ENCODE data around the gene HLA-DRB1. TPM values are rescaled to one million over a fixed set of nuclear protein-coding genes. Genes with fewer than 3 reads are reported as not detected.

The HLA-DRB1 gene
- polyA plus RNA-seq, 2 of the 4 experiments (the other 2 are of a cell fraction) = not detected

DNA sequence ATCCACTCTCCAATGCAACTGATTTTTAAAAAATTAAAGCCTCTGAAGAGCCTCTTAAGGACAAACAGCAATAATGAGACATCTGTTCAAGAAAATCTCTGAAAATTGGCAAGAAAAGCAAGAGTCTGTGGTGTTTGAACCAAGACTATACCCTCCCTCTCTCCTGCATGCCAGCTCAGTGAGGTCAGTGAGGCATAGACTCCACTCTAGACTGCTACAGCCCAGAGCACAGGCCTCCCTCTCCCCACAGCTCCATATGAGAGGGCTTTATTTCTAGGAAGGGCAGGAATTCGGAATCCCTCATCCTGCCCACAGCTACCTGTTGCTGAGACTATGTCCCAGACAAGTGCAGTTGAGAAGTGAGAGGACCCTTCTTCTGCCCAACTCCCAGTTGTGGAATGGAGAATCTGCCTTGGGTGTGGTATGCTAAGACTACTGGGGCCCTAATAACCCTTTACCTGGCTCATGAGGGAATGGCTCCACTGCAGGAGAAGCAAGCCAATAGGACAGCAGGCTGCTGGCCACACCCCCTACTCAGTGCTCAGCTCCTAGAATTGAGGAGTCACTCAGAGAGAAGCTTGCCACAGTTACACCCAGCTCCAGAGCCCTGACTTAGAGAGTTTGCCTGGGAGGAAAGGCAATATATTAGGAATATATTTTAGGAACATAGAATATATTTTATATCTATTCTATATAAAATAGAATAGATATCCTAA is 24.9 kb upstream of the HLA-DRB1 start:
- no peak overlapping the region for H3K27ac ChIP-seq
- TF ChIP-seq E2F6 (IDR thresholded peaks at IDR 0.05; ENCODE audit: borderline replicate concordance, low read depth) (no peak), BHLHE40 (IDR thresholded peaks at IDR 0.05; ENCODE audit: low read depth, low read length) (no peak), PBX3 (IDR thresholded peaks at IDR 0.05) (no peak), RCOR1 (IDR thresholded peaks at IDR 0.05; ENCODE audit: low read depth, low read length) (no peak), ATOH8 (CRISPR knock-in tag; IDR thresholded peaks at IDR 0.05; ENCODE audit: low read depth) (no peak), TFCP2L1 (CRISPR knock-in tag; IDR thresholded peaks at IDR 0.05) (no peak), ZSCAN20 (CRISPR knock-in tag; IDR thresholded peaks at IDR 0.05) (no peak), NFE2L2 (conservative IDR thresholded peaks at IDR 0.05; ENCODE audit: low read length) (no peak)
- TF ChIP-seq, protein P1, sequence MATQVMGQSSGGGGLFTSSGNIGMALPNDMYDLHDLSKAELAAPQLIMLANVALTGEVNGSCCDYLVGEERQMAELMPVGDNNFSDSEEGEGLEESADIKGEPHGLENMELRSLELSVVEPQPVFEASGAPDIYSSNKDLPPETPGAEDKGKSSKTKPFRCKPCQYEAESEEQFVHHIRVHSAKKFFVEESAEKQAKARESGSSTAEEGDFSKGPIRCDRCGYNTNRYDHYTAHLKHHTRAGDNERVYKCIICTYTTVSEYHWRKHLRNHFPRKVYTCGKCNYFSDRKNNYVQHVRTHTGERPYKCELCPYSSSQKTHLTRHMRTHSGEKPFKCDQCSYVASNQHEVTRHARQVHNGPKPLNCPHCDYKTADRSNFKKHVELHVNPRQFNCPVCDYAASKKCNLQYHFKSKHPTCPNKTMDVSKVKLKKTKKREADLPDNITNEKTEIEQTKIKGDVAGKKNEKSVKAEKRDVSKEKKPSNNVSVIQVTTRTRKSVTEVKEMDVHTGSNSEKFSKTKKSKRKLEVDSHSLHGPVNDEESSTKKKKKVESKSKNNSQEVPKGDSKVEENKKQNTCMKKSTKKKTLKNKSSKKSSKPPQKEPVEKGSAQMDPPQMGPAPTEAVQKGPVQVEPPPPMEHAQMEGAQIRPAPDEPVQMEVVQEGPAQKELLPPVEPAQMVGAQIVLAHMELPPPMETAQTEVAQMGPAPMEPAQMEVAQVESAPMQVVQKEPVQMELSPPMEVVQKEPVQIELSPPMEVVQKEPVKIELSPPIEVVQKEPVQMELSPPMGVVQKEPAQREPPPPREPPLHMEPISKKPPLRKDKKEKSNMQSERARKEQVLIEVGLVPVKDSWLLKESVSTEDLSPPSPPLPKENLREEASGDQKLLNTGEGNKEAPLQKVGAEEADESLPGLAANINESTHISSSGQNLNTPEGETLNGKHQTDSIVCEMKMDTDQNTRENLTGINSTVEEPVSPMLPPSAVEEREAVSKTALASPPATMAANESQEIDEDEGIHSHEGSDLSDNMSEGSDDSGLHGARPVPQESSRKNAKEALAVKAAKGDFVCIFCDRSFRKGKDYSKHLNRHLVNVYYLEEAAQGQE (IDR thresholded peaks at IDR 0.05) = no peak
- TF ChIP-seq, protein P2, sequence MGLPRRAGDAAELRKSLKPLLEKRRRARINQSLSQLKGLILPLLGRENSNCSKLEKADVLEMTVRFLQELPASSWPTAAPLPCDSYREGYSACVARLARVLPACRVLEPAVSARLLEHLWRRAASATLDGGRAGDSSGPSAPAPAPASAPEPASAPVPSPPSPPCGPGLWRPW (IDR thresholded peaks at IDR 0.05) = no peak
- no peak overlapping the region for H3K4me3 ChIP-seq
- ATAC-seq (no peak), DNase-seq (ENCODE audit: low read depth in 1 of 2, low spot score in 1 of 2) (no peak), FAIRE-seq (no peak)
- no peaks in the 10 kb centered on the region for H3K9me3 ChIP-seq
- ChIA-PET POLR2A (no interaction called here), CTCF (no interaction called here)
- no peaks in the 10 kb centered on the region for H3K4me1 ChIP-seq
- no peak overlapping the region for H3K4me2 ChIP-seq
- 0% methylated on average over 1 of the region's 1 CpG for WGBS (ENCODE audit: missing lambda C conversion rate)

- H3K27ac ChIP-seq = no peak overlapping the region
- ATAC-seq (no peak), DNase-seq (ENCODE audit: low read depth in 1 of 2, low spot score in 1 of 2) (no peak), FAIRE-seq (no peak)
- no peaks in the 10 kb centered on the region for H3K9me3 ChIP-seq
- POLR2A ChIA-PET = no interaction called here
- 1% methylated on average over 6 of the region's 6 CpGs for WGBS (ENCODE audit: missing lambda C conversion rate)
- no peaks in the 10 kb centered on the region for H3K4me1 ChIP-seq
- CTCF ChIA-PET = no interaction called here
- TF ChIP-seq BHLHE40 (IDR thresholded peaks at IDR 0.05; ENCODE audit: low read depth, low read length) = no peak
- TF ChIP-seq PBX3 (IDR thresholded peaks at IDR 0.05) = no peak
- TF ChIP-seq ESRRA (IDR thresholded peaks at IDR 0.05; ENCODE audit: borderline replicate concordance, low read length) = no peak
- no peak for TF ChIP-seq HOXA7 (CRISPR knock-in tag; IDR thresholded peaks at IDR 0.05)
- no peak overlapping the region for H3K4me2 ChIP-seq
- no peak overlapping the region for H3K4me3 ChIP-seq
Observed at GRCh38 chr6:32613475-32613874, 23.8 kb upstream of the HLA-DRB1 start.

DNA sequence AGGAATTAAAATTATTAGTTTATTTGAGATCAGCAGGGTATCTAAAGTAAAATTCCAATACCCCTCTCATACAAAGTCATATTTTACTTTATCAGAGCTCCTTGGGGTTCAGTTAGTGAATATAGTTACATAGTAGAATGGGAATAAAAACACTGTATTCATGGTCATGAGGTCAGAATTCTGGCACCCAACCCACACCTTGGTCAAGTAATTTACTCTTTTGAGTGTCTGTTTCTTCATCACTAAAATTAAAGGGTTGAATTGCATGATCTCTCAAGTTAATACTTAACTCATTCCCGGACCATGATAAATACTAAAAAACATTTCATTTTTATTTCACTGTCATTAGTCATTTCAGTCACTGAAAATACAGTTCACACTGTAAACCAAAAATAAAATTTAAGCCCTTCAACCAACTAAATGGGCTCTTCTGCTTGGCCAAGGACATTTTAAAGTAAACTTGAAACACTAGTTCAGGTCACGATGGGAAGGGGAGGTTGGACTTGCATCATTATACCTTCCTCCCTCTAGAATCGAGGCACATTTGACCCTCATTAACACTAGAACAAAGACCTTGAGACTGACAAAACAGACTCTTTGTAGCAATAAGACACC is 21.1 kb upstream of the HLA-DRB1 start:
- Histone ChIP-seq H3K27ac (no peak overlapping the region), H3K4me1 (no peaks in the 10 kb centered on the region), H3K4me3 (no peak overlapping the region), H3K4me2 (no peak overlapping the region), H3K9me3 (no peaks in the 10 kb centered on the region)
- DNase-seq (ENCODE audit: low read depth in 1 of 2, low spot score in 1 of 2) = no peak
- POLR2A ChIA-PET = no interaction called here
- TF ChIP-seq HOXB5 (CRISPR knock-in tag; IDR thresholded peaks at IDR 0.05) (no peak), PHF8 (IDR thresholded peaks at IDR 0.05; ENCODE audit: borderline replicate concordance, low read depth) (no peak), RCOR1 (IDR thresholded peaks at IDR 0.05; ENCODE audit: low read depth, low read length) (no peak), FOSB (CRISPR knock-in tag; IDR thresholded peaks at IDR 0.05) (no peak), TP53 (CRISPR knock-in tag; IDR thresholded peaks at IDR 0.05) (no peak), NR3C1 (IDR thresholded peaks at IDR 0.05) (no peak), JUN (IDR thresholded peaks at IDR 0.05) (no peak), ZNF302 (CRISPR knock-in tag; IDR thresholded peaks at IDR 0.05) (no peak), CBX2 (IDR thresholded peaks at IDR 0.05; ENCODE audit: borderline replicate concordance, low read depth) (no peak), EHF (CRISPR knock-in tag; IDR thresholded peaks at IDR 0.05) (no peak)
- FAIRE-seq = no peak
- 0% methylated on average over 3 of the region's 3 CpGs for WGBS (ENCODE audit: missing lambda C conversion rate)
- no peak for ATAC-seq
- CTCF ChIA-PET = no interaction called here

Measured in A549 (cell line).